ENCODE data around the gene COPZ2. TPM values are rescaled to one million over a fixed set of nuclear protein-coding genes. Genes with fewer than 3 reads are reported as not detected.
A peak's percentile ranks its signal among the peaks of the same experiment; 100 is the strongest.

The COPZ2 gene
- total and polyA plus RNA-seq, 9 of the 15 experiments (the other 6 are each of a cell fraction or from before 2014, with no cell fraction given): 0.22 to 0.49 TPM; not detected in 7

- DNase-seq (ENCODE audit: extremely low read depth in 1 of 4, low spot score in 3 of 4) (no peak), FAIRE-seq (no peak), ATAC-seq (no peak)
- Histone ChIP-seq H3K4me1 (replicated peaks in 1 of 2; ENCODE audit: control insufficient read depth in 2 of 2, insufficient read depth in 2 of 2, low read length in 2 of 2) (peaks cover 15 to 20% of the 10 kb centered on the region in 2 experiments), H2AFZ (ENCODE audit: low read depth, low read length) (peak overlapping the region; percentile 91), H3K79me2 (ENCODE audit: control insufficient read depth, insufficient read depth, low read length) (no peaks in the 10 kb centered on the region), H4K20me1 (replicated peaks; ENCODE audit: control insufficient read depth, insufficient read depth, low read length) (no peaks in the 10 kb centered on the region), H3K27me3 (ENCODE audit: control insufficient read depth in 2 of 2, insufficient read depth in 2 of 2, low read length in 2 of 2) (no peaks in the 10 kb centered on the region), H3K36me3 (ENCODE audit: control insufficient read depth, insufficient read depth, low read length) (no peaks in the 10 kb centered on the region), H3K9me1 (ENCODE audit: control insufficient read depth, insufficient read depth, low read length) (no peaks in the 10 kb centered on the region), H3K9ac (ENCODE audit: insufficient read depth in 1 of 2, low read depth in 2 of 2, low read length in 2 of 2) (no peak overlapping the region), H3K9me3 (replicated peaks; ENCODE audit: control insufficient read depth, insufficient read depth, low read depth, low read length) (no peaks in the 10 kb centered on the region), H3K4me3 (no peak overlapping the region), H3K4me2 (ENCODE audit: insufficient read depth, low read length) (no peak overlapping the region), H3K27ac (ENCODE audit: extremely low read depth, low read depth, low read length) (peak overlapping the region; percentile 87; the same call in 1 of the 3 replicates)
- TF ChIP-seq, protein P1, sequence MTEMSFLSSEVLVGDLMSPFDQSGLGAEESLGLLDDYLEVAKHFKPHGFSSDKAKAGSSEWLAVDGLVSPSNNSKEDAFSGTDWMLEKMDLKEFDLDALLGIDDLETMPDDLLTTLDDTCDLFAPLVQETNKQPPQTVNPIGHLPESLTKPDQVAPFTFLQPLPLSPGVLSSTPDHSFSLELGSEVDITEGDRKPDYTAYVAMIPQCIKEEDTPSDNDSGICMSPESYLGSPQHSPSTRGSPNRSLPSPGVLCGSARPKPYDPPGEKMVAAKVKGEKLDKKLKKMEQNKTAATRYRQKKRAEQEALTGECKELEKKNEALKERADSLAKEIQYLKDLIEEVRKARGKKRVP (CRISPR knock-in tag; IDR thresholded peaks at IDR 0.05): no peak
- TF ChIP-seq MYNN (IDR thresholded peaks at IDR 0.05) (no peak), MYNN (CRISPR knock-in tag; IDR thresholded peaks at IDR 0.05) (no peak), ZFP30 (CRISPR knock-in tag; IDR thresholded peaks at IDR 0.05; ENCODE audit: borderline replicate concordance) (no peak), HDAC1 (IDR thresholded peaks at IDR 0.05) (0 out of 4 replicates have a peak, but pooled peaks of 1 of the 2 experiments have one; percentile 20), BRD4 (IDR thresholded peaks at IDR 0.05) (no peak), ZNF395 (CRISPR knock-in tag; IDR thresholded peaks at IDR 0.05) (0 out of 2 replicates have a peak, but pooled peaks have one; percentile 25)
- CTCF ChIA-PET (ENCODE audit: low intra/inter-chr PET ratio): no interaction called here
- intact Hi-C loops (cut with micrococcal nuclease): no loop called here
- in situ Hi-C loops (cut with MboI): no loop called here
- WGBS (ENCODE audit: insufficient coverage, low coverage, missing lambda C conversion rate): 77% methylated on average over 6 of the region's 17 CpGs
- POLR2A ChIA-PET: interaction anchor here (0.7 to 1.8 kb wide), 6 partner anchors 9 to 67 kb away, joined by 3 to 8 read pairs (median 4); partner anchors contain the start of gene CDK5RAP3
- BruUV-seq (replicated peaks): no TSS peak
These were observed 34.0 kb downstream of the COPZ2 start for GRCh38 chr17:48003417-48004151.

Data from K562 (cell line).